HUES64 (cell line): ENCODE data around the gene GRPEL1.

Source experiments
- H3K27ac ChIP-seq: 2 replicates; pipeline ENCODE4 v1.7.0; 2013; ENCODE audit warnings: low read depth, low read length, inconsistent platforms
- H3K27me3 ChIP-seq: 2 replicates; pipeline ENCODE4 v1.6.1; 2013; ENCODE audit warnings: mild to moderate bottlenecking, low read length; ENCODE audit not compliant: insufficient read depth
- H3K36me3 ChIP-seq: 2 replicates; pipeline ENCODE4 v1.6.1; 2013; ENCODE audit warnings: mild to moderate bottlenecking, low read length; ENCODE audit not compliant: insufficient read depth
- H3K4me1 ChIP-seq: 2 replicates; pipeline ENCODE4 v1.6.1; 2013; ENCODE audit warnings: mild to moderate bottlenecking, low read length, moderate library complexity; ENCODE audit not compliant: insufficient read depth
- H3K4me3 ChIP-seq: 2 replicates; pipeline ENCODE4 v1.5.1; 2013; ENCODE audit warnings: mild to moderate bottlenecking, low read length, moderate library complexity
- H3K9ac ChIP-seq: 2 replicates; pipeline ENCODE4 v1.6.1; 2013; ENCODE audit warnings: mild to moderate bottlenecking, low read depth, low read length
- H3K9me3 ChIP-seq: 2 replicates; pipeline ENCODE4 v1.6.1; 2013; ENCODE audit warnings: low read depth, low read length; ENCODE audit not compliant: insufficient read depth
- whole genome bisulfite sequencing: fragments of 150-250, 120-280 bp; methylation state at CpG from one replicate; pipeline ENCODE4 v1.1.7; 2013; ENCODE audit warnings: missing lambda C conversion rate; 5-methylcytosine and 5-hydroxymethylcytosine counted together

The GRPEL1 gene

DNA sequence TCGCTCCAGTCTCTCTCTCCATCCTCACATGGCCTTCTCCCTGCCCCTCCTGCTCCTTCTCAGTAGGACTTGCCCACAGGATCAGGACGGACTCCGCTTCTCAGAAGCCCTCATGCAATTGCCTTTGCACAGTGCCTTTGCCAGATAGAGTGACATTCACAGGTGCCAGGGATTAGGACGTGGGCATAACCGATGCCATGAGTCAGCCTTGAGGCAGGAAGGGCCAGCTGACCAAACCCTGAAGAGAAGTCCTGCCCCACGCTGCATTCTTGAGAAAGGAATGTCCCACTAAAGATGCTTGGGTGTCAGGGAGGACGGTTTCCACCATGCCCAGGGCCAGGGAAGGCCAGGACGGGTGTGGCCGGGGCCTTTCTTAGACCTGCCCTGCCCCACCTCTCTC lies 6.6 kb upstream of the GRPEL1 start:
- H3K27me3 ChIP-seq = peaks cover 18% of the 10 kb centered on the region
- H3K9ac ChIP-seq = no peak overlapping the region
- 90% methylated on average over 9 of the region's 9 CpGs for WGBS
- no peaks in the 10 kb centered on the region for H3K4me1 ChIP-seq
- no peak overlapping the region for H3K4me3 ChIP-seq
- no peaks in the 10 kb centered on the region for H3K36me3 ChIP-seq
- H3K27ac ChIP-seq = no peak overlapping the region
- H3K9me3 ChIP-seq = no peaks in the 10 kb centered on the region

- 76% methylated on average over 18 of the region's 18 CpGs for WGBS
- Histone ChIP-seq H3K4me1 (no peaks in the 10 kb centered on the region; the same call in 1 of the 2 replicates), H3K27ac (no peak overlapping the region)
Observed at GRCh38 chr4:7073526-7074390, 5.9 kb upstream of the GRPEL1 start.

DNA sequence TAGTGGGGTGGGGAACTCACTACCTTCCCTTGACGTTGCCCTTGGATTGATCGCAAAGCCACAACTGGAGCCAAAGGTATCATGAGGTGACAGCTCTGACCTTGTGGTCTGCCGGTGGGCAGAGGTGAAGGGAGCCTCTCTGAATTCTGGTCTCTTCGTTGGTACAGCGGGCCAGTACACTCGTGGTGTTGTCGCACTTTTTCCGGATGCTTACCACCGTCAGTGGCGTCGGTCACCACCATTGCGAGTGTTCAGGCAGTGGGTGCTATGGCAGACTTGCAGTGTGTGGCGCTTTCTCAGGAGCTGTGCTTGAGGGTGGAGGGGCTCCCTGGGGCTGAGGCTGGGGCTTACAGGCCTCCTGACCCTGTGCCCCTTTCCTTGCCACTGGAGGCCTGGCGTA lies 5.2 kb upstream of the GRPEL1 start:
- Histone ChIP-seq H3K4me3 (no peak overlapping the region), H3K4me1 (no peaks in the 10 kb centered on the region; the same call in 1 of the 2 replicates), H3K9me3 (no peaks in the 10 kb centered on the region), H3K36me3 (no peaks in the 10 kb centered on the region), H3K9ac (no peak overlapping the region), H3K27ac (no peak overlapping the region), H3K27me3 (peaks cover 28% of the 10 kb centered on the region)
- WGBS = 91% methylated on average over 14 of the region's 14 CpGs

More at GRCh38 chr4:7073526-7074390, 5.9 kb upstream of the GRPEL1 start:
- Histone ChIP-seq H3K27me3 (peaks cover 25% of the 10 kb centered on the region), H3K36me3 (no peaks in the 10 kb centered on the region), H3K9ac (no peak overlapping the region), H3K4me3 (no peak overlapping the region), H3K9me3 (no peaks in the 10 kb centered on the region)

DNA sequence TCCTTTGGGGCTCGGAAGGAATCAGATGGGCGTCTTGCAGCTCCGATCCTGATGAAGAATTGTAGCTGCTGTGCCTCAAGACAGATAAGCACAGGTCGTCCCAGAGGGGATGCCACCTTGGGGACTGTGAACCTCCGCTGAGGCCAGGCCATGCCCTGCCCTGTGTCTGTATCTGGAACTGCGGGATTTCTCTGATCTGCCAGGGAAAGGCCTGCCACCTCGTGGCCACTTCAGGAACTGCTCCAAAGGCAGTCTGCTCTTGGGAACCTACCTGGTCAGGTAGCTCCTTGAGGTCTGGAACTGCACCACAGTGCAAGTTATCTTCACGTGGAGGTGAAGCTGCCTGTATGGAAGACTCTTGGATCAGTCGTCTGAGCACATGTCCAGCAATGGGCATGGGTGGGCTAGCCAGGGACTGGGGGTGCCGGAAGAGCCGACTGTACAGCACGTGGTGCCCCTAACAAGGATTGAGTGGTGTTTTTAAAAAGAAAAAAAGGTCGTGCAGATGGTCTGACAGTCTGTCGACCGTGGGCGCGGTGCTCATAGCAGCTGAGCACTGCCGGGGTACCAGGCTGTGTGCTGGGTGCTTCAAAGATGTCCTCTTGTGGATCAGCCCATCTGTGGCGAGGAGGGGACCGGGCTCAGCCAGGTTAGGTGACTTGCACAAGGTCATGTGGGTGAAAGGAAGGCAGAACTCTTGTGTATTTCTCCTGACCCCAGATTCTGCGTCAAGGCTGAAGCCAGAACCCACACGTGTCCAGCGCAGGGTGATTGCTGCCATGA lies 3.1 kb upstream of the GRPEL1 start:
- Histone ChIP-seq H3K4me3 (no peak overlapping the region), H3K27me3 (peaks cover 28% of the 10 kb centered on the region), H3K9ac (no peak overlapping the region), H3K9me3 (no peaks in the 10 kb centered on the region), H3K27ac (no peak overlapping the region), H3K4me1 (no peaks in the 10 kb centered on the region; the same call in 1 of the 2 replicates), H3K36me3 (0 out of 2 replicates have a peak, but pooled peaks cover 6% of the 10 kb centered on the region)
- 49% methylated on average over 23 of the region's 23 CpGs for WGBS

- peak overlapping the region; percentile 57; the same call in 1 of the 2 replicates for H3K9ac ChIP-seq
- WGBS = 10% methylated on average over 20 of the region's 20 CpGs
Observed at GRCh38 chr4:7068883-7069282, 1.0 kb upstream of the GRPEL1 start.

DNA sequence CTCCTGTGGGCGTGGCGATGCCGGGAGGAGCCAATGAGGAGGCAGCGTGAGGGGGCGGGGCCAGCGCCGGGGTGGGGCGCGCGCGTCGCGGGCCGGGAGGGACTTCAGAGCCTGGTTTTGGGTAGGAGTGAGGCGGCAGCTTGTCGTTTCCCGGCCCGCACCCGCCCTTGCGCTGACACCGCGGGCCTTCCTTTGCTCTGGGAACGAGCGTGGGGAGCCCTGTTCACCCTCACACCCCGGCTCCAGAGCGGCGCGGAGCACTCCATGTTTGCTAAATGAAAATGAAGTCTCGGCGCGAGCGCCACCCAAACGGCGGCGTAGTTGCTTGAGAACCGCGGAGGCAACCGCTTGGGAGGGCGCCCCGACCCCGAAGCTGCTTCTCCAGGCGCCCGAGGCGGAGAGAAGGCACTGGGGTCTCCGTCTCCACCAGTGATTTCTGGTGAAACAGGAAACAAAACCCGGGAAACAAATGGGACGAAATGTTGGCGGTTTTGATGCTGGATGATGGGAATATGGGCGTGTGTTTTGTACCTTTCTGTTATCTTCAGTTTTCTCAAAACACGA lies 497 bp upstream of the GRPEL1 start:
- Histone ChIP-seq H3K9me3 (no peaks in the 10 kb centered on the region), H3K4me3 (peak overlapping the region; percentile 74), H3K9ac (peak overlapping the region; percentile 57), H3K36me3 (peaks cover 25% of the 10 kb centered on the region), H3K4me1 (no peaks in the 10 kb centered on the region; the same call in 1 of the 2 replicates), H3K27me3 (peaks cover 28% of the 10 kb centered on the region), H3K27ac (no peak overlapping the region)
- WGBS = under 1% methylated on average over 50 of the region's 50 CpGs

More at GRCh38 chr4:7068883-7069282, 1.0 kb upstream of the GRPEL1 start:
- Histone ChIP-seq H3K27me3 (peaks cover 28% of the 10 kb centered on the region), H3K36me3 (peaks cover 19% of the 10 kb centered on the region), H3K9me3 (no peaks in the 10 kb centered on the region), H3K4me3 (peak overlapping the region; percentile 74), H3K27ac (no peak overlapping the region), H3K4me1 (no peaks in the 10 kb centered on the region; the same call in 1 of the 2 replicates)

- Histone ChIP-seq H3K9me3 (no peaks in the 10 kb centered on the region), H3K4me1 (no peaks in the 10 kb centered on the region; the same call in 1 of the 2 replicates), H3K27me3 (peaks cover 25% of the 10 kb centered on the region), H3K9ac (peak overlapping the region; percentile 81), H3K27ac (no peak overlapping the region), H3K4me3 (peak overlapping the region; percentile 86), H3K36me3 (peaks cover 34% of the 10 kb centered on the region)
- 7% methylated on average over 13 of the region's 13 CpGs for WGBS
Observed at GRCh38 chr4:7067126-7067451, 775 bp downstream of the GRPEL1 start.

DNA sequence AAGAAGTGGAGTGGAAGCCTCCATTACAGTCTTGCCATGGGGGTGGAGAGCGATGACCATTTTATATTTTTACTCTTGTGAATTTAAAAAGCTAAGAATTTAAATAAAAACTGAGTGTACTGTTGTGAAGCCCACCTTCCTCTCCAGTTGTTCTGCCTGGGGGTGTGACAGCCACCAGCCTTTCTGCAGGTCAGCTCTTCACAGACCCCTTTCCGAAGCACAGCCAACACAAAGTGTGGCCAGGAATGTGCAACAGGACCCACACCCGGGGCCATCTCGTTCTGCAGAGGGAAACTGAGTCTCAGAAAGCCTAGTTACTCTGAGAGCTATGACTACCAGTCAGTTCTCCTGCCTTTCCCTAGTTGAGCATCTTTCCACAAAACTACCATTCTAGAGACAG lies 1.4 kb downstream of the GRPEL1 start:
- H3K4me1 ChIP-seq = no peaks in the 10 kb centered on the region; the same call in 1 of the 2 replicates
- H3K27ac ChIP-seq = no peak overlapping the region
- H3K27me3 ChIP-seq = peaks cover 21% of the 10 kb centered on the region
- peaks cover 40% of the 10 kb centered on the region for H3K36me3 ChIP-seq
- H3K9ac ChIP-seq = no peak overlapping the region
- no peaks in the 10 kb centered on the region for H3K9me3 ChIP-seq
- 89% methylated on average over 4 of the region's 4 CpGs for WGBS
- H3K4me3 ChIP-seq = peak overlapping the region; percentile 86

- 96% methylated on average over 11 of the region's 11 CpGs for WGBS
- H3K27ac ChIP-seq = no peak overlapping the region
- peaks cover 21% of the 10 kb centered on the region for H3K27me3 ChIP-seq
- H3K9me3 ChIP-seq = no peaks in the 10 kb centered on the region
- peaks cover 45% of the 10 kb centered on the region for H3K36me3 ChIP-seq
- no peak overlapping the region for H3K9ac ChIP-seq
- H3K4me1 ChIP-seq = no peaks in the 10 kb centered on the region; the same call in 1 of the 2 replicates
- peak overlapping the region; percentile 86; the same call in 1 of the 2 replicates for H3K4me3 ChIP-seq
Observed at GRCh38 chr4:7066006-7066405, 1.9 kb downstream of the GRPEL1 start.

DNA sequence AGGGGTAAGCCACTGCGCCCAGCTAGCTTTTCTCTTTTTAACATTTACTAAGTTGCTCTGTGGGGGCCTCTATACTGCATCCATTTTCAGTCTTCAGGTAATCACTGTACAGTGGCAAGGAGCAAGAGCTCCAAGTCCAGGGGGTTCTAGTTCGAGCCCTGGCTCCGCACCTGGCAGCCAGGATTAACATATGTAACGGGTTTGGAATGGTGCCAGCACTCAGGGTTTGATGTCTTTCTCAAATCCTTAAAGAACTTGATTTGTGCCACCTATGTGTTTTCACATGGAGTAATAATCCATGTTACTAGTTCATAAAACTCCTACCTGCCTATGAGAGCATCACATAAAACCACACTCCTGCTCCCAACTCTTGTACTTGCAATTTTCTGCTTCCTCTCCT lies 4.5 kb downstream of the GRPEL1 start:
- H3K36me3 ChIP-seq = peaks cover 72% of the 10 kb centered on the region

GRCh38 chr4:7062816-7063215 lies 5.0 kb downstream of the GRPEL1 start:
- no peak overlapping the region for H3K9ac ChIP-seq
- WGBS = 97% methylated on average over 4 of the region's 4 CpGs
- H3K36me3 ChIP-seq = peaks cover 75% of the 10 kb centered on the region
- H3K4me3 ChIP-seq = no peak overlapping the region
- H3K27ac ChIP-seq = no peak overlapping the region
- no peaks in the 10 kb centered on the region for H3K9me3 ChIP-seq
- H3K4me1 ChIP-seq = no peaks in the 10 kb centered on the region
- H3K27me3 ChIP-seq = no peaks in the 10 kb centered on the region

More for the DNA sequence above, 4.5 kb downstream of the GRPEL1 start:
- Histone ChIP-seq H3K9me3 (no peaks in the 10 kb centered on the region), H3K4me3 (no peak overlapping the region), H3K4me1 (no peaks in the 10 kb centered on the region), H3K9ac (no peak overlapping the region), H3K27ac (no peak overlapping the region), H3K27me3 (no peaks in the 10 kb centered on the region)
- WGBS = 97% methylated on average over 4 of the region's 4 CpGs
